Gastrocnemius medialis (tissue), 4 donors: ENCODE measurements around the gene MAGI1. TPM values are rescaled to one million over a fixed set of nuclear protein-coding genes. Genes with fewer than 3 reads are reported as not detected.

Experiments used
- ATAC-seq, 2 donors: fragments of 150-250 bp; one replicate each; pipeline ENCODE4 v1.9.1; 2016
- DNase-seq, 2 donors: peaks; one replicate each; pipeline ENCODE4 v3.0.0-alpha.2; 2019
- H3K27ac ChIP-seq, 4 donors: fragments of 200-600 bp; sonication (generic); 1 replicate in 1 of 4; 2 replicates in 3 of 4; pipeline ENCODE4 v1.5.1; 2016 to 2018; ENCODE audit warnings: mild to moderate bottlenecking in 2 of 4, moderate library complexity in 1 of 4
- H3K27me3 ChIP-seq, 3 donors: fragments of 200-600 bp; sonication (generic) in 2 of 3; 1 replicate in 1 of 3; 2 replicates in 2 of 3; pipeline versions ENCODE4 v1.5.1 to v1.6.0; 2016 to 2019; ENCODE audit warnings: mild to moderate bottlenecking in 1 of 3, moderate library complexity in 1 of 3
- H3K36me3 ChIP-seq, 2 donors: fragments of 200-600 bp; sonication (generic) in 1 of 2; one replicate each; pipeline ENCODE4 v1.5.1; 2017 to 2018
- H3K4me1 ChIP-seq, 2 donors: fragments of 200-600 bp; sonication (generic) in 1 of 2; one replicate each; pipeline ENCODE4 v1.5.1; 2016 to 2017; ENCODE audit warnings: mild to moderate bottlenecking in 2 of 2
- H3K4me3 ChIP-seq, 4 donors: fragments of 200-600 bp; sonication (generic) in 3 of 4; 1 replicate in 1 of 4; 2 replicates in 3 of 4; pipeline ENCODE4 v1.5.1; 2016 to 2019; ENCODE audit warnings: mild to moderate bottlenecking in 2 of 4
- H3K9me3 ChIP-seq, 3 donors: fragments of 200-600 bp; sonication (generic) in 2 of 3; 1 replicate in 1 of 3; 2 replicates in 2 of 3; pipeline ENCODE4 v1.5.1; 2016 to 2019
- POLR2A ChIP-seq, 2 donors: fragments of 450-650 bp; IDR thresholded peaks; one replicate each; pipeline ENCODE4 v1.6.1; 2017; ENCODE audit warnings: antibody characterized with exemption in 2 of 2, mild to moderate bottlenecking in 2 of 2, moderate library complexity in 2 of 2
- in situ Hi-C, 4 donors: fragments of 200-750 bp; cut with MboI; loops; one replicate each; pipeline versions ENCODE4 v1.15.0 to v1.8.0; 2017; ENCODE audit warnings: low sequenced_read_pairs in 4 of 4
- intact Hi-C: fragments of 100-400 bp; cut with DNase I; formaldehyde crosslinking; loops from one replicate; pipeline ENCODE4 v1.15.1; 2023; ENCODE audit warnings: low total_unique reads
- total RNA-seq, 4 donors: library from RNA; depleted of rRNA; stranded (reverse); fragments of >200 nt; gene quantifications; one replicate each; pipeline versions ENCODE4 v1.1.0 to v1.2.3, GENCODE V29; 2016
- TF ChIP-seq, protein P1 (sequence below), 5 experiments: fragments of 450-650 bp in 3 of 5; fragments of 200-600 bp in 2 of 5; sonication (generic) in 2 of 5; IDR thresholded peaks in 4 of 5; conservative IDR thresholded peaks in 1 of 5; 1 replicate in 4 of 5; 2 replicates in 1 of 5; pipeline ENCODE4 v1.5.1; 2016 to 2019; ENCODE audit warnings: antibody characterized with exemption in 5 of 5, mild to moderate bottlenecking in 3 of 5, moderate library complexity in 3 of 5

The MAGI1 gene
- total RNA-seq, 4 donors from 2014 or later, result 2.6 to 7.5 (median 3.9) TPM

DNA sequence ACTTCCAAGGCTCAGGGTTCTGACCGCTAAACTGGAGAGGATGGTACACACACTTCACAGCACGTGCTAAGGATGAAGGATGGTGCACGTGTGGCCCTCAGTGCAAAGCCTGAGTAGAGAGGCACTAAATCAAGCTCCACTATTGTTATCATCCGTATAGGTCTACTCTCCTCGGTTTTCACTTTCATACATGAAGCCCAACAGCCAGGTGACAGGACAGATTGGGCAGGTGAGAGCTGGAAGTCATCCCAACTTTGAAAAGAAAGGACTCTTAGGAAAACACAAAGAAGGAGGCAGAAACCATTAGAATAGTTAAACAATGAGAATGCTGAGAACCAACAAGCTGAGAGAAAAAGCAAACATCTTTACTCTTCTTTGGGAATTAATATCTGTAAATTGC is 21.1 kb downstream of the MAGI1 start:
- Histone ChIP-seq H3K27me3 (no peaks in the 10 kb centered on the region), H3K36me3 (no peaks in the 10 kb centered on the region), H3K9me3 (no peaks in the 10 kb centered on the region), H3K4me3 (no peak overlapping the region), H3K27ac (no peak overlapping the region), H3K4me1 (peaks cover 2 to 9% of the 10 kb centered on the region in 2 donors)
- in situ Hi-C loops (no loop called here), intact Hi-C loops (no loop called here)
- ATAC-seq (no peak), DNase-seq (no peak)
- TF ChIP-seq POLR2A (IDR thresholded peaks at IDR 0.05), result no peak
- TF ChIP-seq, protein P1, sequence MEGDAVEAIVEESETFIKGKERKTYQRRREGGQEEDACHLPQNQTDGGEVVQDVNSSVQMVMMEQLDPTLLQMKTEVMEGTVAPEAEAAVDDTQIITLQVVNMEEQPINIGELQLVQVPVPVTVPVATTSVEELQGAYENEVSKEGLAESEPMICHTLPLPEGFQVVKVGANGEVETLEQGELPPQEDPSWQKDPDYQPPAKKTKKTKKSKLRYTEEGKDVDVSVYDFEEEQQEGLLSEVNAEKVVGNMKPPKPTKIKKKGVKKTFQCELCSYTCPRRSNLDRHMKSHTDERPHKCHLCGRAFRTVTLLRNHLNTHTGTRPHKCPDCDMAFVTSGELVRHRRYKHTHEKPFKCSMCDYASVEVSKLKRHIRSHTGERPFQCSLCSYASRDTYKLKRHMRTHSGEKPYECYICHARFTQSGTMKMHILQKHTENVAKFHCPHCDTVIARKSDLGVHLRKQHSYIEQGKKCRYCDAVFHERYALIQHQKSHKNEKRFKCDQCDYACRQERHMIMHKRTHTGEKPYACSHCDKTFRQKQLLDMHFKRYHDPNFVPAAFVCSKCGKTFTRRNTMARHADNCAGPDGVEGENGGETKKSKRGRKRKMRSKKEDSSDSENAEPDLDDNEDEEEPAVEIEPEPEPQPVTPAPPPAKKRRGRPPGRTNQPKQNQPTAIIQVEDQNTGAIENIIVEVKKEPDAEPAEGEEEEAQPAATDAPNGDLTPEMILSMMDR (IDR thresholded peaks at IDR 0.05 in 4 of 5, conservative IDR thresholded peaks at IDR 0.05 in 1 of 5), result no peak

DNA sequence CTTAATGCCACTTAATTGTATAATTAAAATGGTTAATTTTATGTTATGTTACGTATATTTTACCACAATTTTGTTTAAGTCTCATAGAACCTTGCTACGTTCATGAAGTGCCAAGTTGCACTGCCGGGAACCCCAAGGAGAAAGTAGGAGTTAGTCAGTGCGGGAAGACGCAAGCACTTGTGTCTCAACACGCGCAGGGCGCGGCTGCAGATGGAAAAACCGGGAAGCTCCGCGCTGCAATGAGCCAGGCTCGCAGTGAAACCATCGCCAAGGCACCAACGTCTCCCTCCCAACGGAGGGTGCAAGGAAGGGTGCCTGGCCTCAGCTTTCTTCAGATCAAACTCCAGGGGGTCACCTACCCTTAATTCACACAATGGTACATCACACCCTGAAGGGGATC is 21.6 kb downstream of the MAGI1 start:
- no peak for ATAC-seq
- no peak for DNase-seq
- no peaks in the 10 kb centered on the region for H3K36me3 ChIP-seq
- no peak overlapping the region for H3K27ac ChIP-seq
- H3K27me3 ChIP-seq, result no peaks in the 10 kb centered on the region
- H3K4me1 ChIP-seq, result peaks cover 2 to 12% of the 10 kb centered on the region in 2 donors
- in situ Hi-C loops, result no loop called here
- intact Hi-C loops, result no loop called here
- TF ChIP-seq, protein P1 (IDR thresholded peaks at IDR 0.05 in 4 of 5, conservative IDR thresholded peaks at IDR 0.05 in 1 of 5), result no peak
- no peak for TF ChIP-seq POLR2A (IDR thresholded peaks at IDR 0.05)
- H3K4me3 ChIP-seq, result no peak overlapping the region
- no peaks in the 10 kb centered on the region for H3K9me3 ChIP-seq

DNA sequence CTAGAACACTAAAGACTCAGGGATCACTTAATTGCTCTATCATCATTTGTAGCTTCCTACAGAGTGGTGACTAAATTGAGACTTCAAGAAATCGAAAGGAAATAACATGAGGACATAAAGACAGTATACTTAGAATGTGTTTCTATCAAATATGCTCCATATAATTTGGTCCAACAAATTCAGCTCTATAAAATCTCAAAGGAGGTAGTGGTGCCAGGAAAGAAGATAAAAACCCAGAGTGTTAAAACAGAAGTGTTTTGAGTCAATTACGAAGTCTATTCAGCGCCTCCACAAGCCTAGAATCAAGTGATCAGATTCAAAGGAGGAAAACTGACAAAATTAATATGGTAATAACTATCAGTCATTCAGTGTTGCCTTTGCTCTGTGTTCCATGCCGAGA is 22.9 kb downstream of the MAGI1 start:
- TF ChIP-seq, protein P1 (IDR thresholded peaks at IDR 0.05 in 4 of 5, conservative IDR thresholded peaks at IDR 0.05 in 1 of 5), result no peak
- TF ChIP-seq POLR2A (IDR thresholded peaks at IDR 0.05), result no peak
- intact Hi-C loops (no loop called here), in situ Hi-C loops (no loop called here)
- ATAC-seq (no peak), DNase-seq (no peak)
- H3K4me3 ChIP-seq, result no peak overlapping the region
- H3K27ac ChIP-seq, result no peak overlapping the region
- no peaks in the 10 kb centered on the region for H3K27me3 ChIP-seq
- H3K36me3 ChIP-seq, result no peaks in the 10 kb centered on the region
- H3K9me3 ChIP-seq, result no peaks in the 10 kb centered on the region
- H3K4me1 ChIP-seq, result peaks cover 2 to 12% of the 10 kb centered on the region in 2 donors

DNA sequence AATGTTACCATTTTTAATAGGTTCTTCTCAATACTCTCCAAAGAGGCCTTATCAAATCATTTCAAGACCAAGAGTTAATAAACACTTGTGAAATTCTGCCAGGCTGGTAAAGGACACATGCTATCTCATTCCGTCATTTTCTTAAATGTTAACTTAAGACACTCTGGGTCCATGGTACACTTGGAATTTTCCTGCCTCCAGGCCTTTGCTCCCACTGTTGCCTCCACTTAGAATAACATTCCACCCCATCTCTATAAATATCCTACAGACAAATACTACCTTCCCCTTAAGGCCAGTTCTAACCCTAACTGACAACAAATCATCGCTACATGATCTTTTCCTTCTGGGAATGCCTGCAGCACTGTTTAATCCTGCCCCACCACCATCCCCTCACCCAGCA is 24.1 kb downstream of the MAGI1 start:
- Histone ChIP-seq H3K4me3 (no peak overlapping the region), H3K4me1 (peaks cover 2 to 12% of the 10 kb centered on the region in 2 donors), H3K36me3 (no peaks in the 10 kb centered on the region), H3K9me3 (no peaks in the 10 kb centered on the region), H3K27ac (no peak overlapping the region), H3K27me3 (no peaks in the 10 kb centered on the region)
- in situ Hi-C loops, result no loop called here
- intact Hi-C loops, result no loop called here
- DNase-seq (no peak), ATAC-seq (no peak)
- TF ChIP-seq, protein P1 (IDR thresholded peaks at IDR 0.05 in 4 of 5, conservative IDR thresholded peaks at IDR 0.05 in 1 of 5), result no peak
- no peak for TF ChIP-seq POLR2A (IDR thresholded peaks at IDR 0.05)

DNA sequence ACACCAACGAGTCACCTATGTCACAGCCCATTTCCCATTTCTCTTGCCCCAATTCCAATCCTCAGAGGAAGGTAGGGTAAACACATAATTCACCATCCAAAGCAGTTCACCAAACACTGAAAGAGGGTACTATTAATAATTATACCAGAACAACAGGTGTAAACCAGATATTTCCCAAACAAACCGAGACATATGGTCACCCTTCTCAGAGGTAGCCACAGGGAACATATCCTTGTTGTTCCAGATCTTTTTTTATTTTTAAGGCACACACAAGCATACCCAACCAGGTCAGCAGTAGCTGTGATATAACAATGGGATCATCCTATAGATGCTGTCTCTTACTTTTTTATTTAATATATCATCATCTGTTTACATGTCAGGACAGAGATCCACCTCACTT is 24.7 kb downstream of the MAGI1 start:
- peaks cover 2 to 12% of the 10 kb centered on the region in 2 donors for H3K4me1 ChIP-seq
- TF ChIP-seq, protein P1 (IDR thresholded peaks at IDR 0.05 in 4 of 5, conservative IDR thresholded peaks at IDR 0.05 in 1 of 5), result no peak
- TF ChIP-seq POLR2A (IDR thresholded peaks at IDR 0.05), result no peak
- DNase-seq (no peak), ATAC-seq (no peak)
- no peak overlapping the region for H3K4me3 ChIP-seq
- in situ Hi-C loops (no loop called here), intact Hi-C loops (no loop called here)
- no peaks in the 10 kb centered on the region for H3K36me3 ChIP-seq
- H3K9me3 ChIP-seq, result no peaks in the 10 kb centered on the region
- H3K27ac ChIP-seq, result no peak overlapping the region
- no peaks in the 10 kb centered on the region for H3K27me3 ChIP-seq
